GM12878 (cell line): Measurements from ENCODE around the gene KRTAP26-1. TPM values are rescaled to one million over a fixed set of nuclear protein-coding genes. Genes with fewer than 3 reads are reported as not detected.

Experiments
- ATAC-seq: fragments of 200-7000 bp; cut with Tn5 transposase; 3 replicates; pipeline ENCODE4 v1.9.1; 2020; ENCODE audit warnings: mild to moderate bottlenecking, moderate library complexity
- BruUV-seq: library from RNA; stranded (reverse); fragments of 400-500 nt; replicated peaks from 2 replicates; lab custom pipeline; 2021; lab: Mats Ljungman, UMichigan
- CTCF ChIA-PET: fragments of 300-600 bp; sonication (Branson Sonifier 250); formaldehyde crosslinking; extraction: SDS; loops from one replicate; lab custom pipeline; 2021; ENCODE audit warnings: inconsistent platforms; lab: Yijun Ruan, JAX
- POLR2A ChIA-PET: fragments of 350-600 bp; formaldehyde crosslinking; extraction: SDS; loops from one replicate; lab custom pipeline; 2021; ENCODE audit warnings: inconsistent platforms; lab: Charles Lee
- RAD21 ChIA-PET: fragments of 300-600 bp; sonication (Branson Sonifier 250); formaldehyde crosslinking; loops from one replicate; lab custom pipeline; 2023; ENCODE audit warnings: antibody characterized with exemption; ENCODE audit not compliant: unreplicated experiment; lab: Charles Lee
- SMC1A ChIA-PET: fragments of 300-600 bp; sonication (Branson Sonifier 250); formaldehyde crosslinking; loops from one replicate; lab custom pipeline; 2023; ENCODE audit not compliant: unreplicated experiment, uncharacterized antibody; lab: Charles Lee
- DNase-seq: peaks from one replicate; pipeline ENCODE4 v3.0.0-alpha.2; 2011; ENCODE audit warnings: low read depth, low spot score
- FAIRE-seq: peaks from 3 replicates; lab custom pipeline; 2011; peaks lifted over from hg19 to GRCh38; lab: Jason Lieb, UNC
- H2AFZ ChIP-seq: 2 replicates; pipeline ENCODE4 v1.6.0; 2011; ENCODE audit warnings: low read depth, low read length, control low read depth; ENCODE audit not compliant: control insufficient read depth
- H3K27ac ChIP-seq: 2 replicates; pipeline ENCODE4 v1.5.1; 2011; ENCODE audit warnings: control low read depth; ENCODE audit not compliant: control insufficient read depth, insufficient read depth
- H3K27me3 ChIP-seq, 2 experiments: replicated peaks in 1 of 2; 2 replicates each; pipeline versions ENCODE4 v1.6.0 to v1.6.1; 2011; ENCODE audit warnings: low read length in 1 of 2; ENCODE audit not compliant: control insufficient read depth in 2 of 2, insufficient read depth in 2 of 2
- H3K36me3 ChIP-seq, 2 experiments: 2 replicates each; pipeline ENCODE4 v1.5.1; 2011; ENCODE audit warnings: low read length in 1 of 2; ENCODE audit not compliant: control insufficient read depth in 2 of 2, insufficient read depth in 2 of 2
- H3K4me1 ChIP-seq: 2 replicates; pipeline ENCODE4 v1.6.1; 2011; ENCODE audit warnings: mild to moderate bottlenecking, low read length, moderate library complexity, mixed read lengths; ENCODE audit not compliant: control insufficient read depth, insufficient read depth
- H3K4me2 ChIP-seq: 2 replicates; pipeline ENCODE4 v1.6.0; 2011; ENCODE audit warnings: control low read depth; ENCODE audit not compliant: control insufficient read depth, insufficient read depth
- H3K4me3 ChIP-seq: fragments of 200-600 bp; sonication (generic); 2 replicates; pipeline ENCODE4 v1.5.1; 2016
- H3K79me2 ChIP-seq: 2 replicates; pipeline ENCODE4 v1.6.0; 2011; ENCODE audit warnings: low read length; ENCODE audit not compliant: control insufficient read depth, insufficient read depth
- H3K9ac ChIP-seq: 2 replicates; pipeline ENCODE4 v1.8.0; 2011; ENCODE audit warnings: low read length, control low read depth, mixed read lengths; ENCODE audit not compliant: control insufficient read depth, insufficient read depth
- H3K9me3 ChIP-seq: replicated peaks from 3 replicates; pipeline ENCODE4 v1.5.1; 2011; ENCODE audit warnings: mild to moderate bottlenecking, low read length; ENCODE audit not compliant: control insufficient read depth, insufficient read depth
- H4K20me1 ChIP-seq: 2 replicates; pipeline ENCODE4 v1.6.0; 2011; ENCODE audit not compliant: control insufficient read depth, insufficient read depth
- IRF4 ChIP-seq: IDR thresholded peaks from 2 replicates; pipeline ENCODE4 v1.6.1; 2011; ENCODE audit warnings: low read depth, low read length
- MXI1 ChIP-seq: fragments of 150-350 bp; IDR thresholded peaks from 2 replicates; pipeline ENCODE4 v1.6.1; 2011; ENCODE audit warnings: low read depth, mild to moderate bottlenecking, inconsistent platforms, low read length, improper control_type of control experiment
- NFIC ChIP-seq: IDR thresholded peaks from 2 replicates; pipeline ENCODE4 v1.6.1; 2012; ENCODE audit warnings: low read depth, mild to moderate bottlenecking, inconsistent platforms, low read length, moderate library complexity
- NFYA ChIP-seq: IDR thresholded peaks from 2 replicates; pipeline ENCODE4 v1.6.1; 2011; ENCODE audit warnings: low read depth, mild to moderate bottlenecking, low read length, improper control_type of control experiment, borderline replicate concordance
- SPI1 ChIP-seq: IDR thresholded peaks from 2 replicates; pipeline ENCODE4 v1.6.1; 2011; ENCODE audit warnings: low read depth, mild to moderate bottlenecking, low read length, moderate library complexity, borderline replicate concordance; ENCODE audit not compliant: insufficient read depth
- WGBS: methylation state at CpG from one replicate; pipeline ENCODE4 v1.1.6; 2016; ENCODE audit warnings: low lambda C conversion rate; ENCODE audit not compliant: insufficient replicate concordance, insufficient coverage; ENCODE audit errors: missing lambda C conversion rate; 5-methylcytosine and 5-hydroxymethylcytosine counted together
- in situ Hi-C: fragments of 300-500 bp; cut with MboI; formaldehyde crosslinking; loops from 9 replicates; pipeline ENCODE4 v1.14.3; 2018; ENCODE audit warnings: mixed read lengths
- intact Hi-C: fragments of 100-400 bp; cut with micrococcal nuclease; formaldehyde crosslinking; loops from one replicate; pipeline ENCODE4 v1.14.2; 2022; ENCODE audit not compliant: unreplicated experiment
- polyA plus RNA-seq, 11 experiments: library from polyadenylated mRNA; depleted of rRNA in 4 of 11; unstranded in 6 of 11; stranded (reverse) in 5 of 11; fragments of >200 nt; fragmentation: Nextera tagmentation in 4 of 11; fragmentation: Illumina TruSeq in 1 of 11; extraction: Ambion mirVana in 4 of 11; extraction: Trizol in 1 of 11; gene quantifications; 1 replicate in 1 of 11; 2 replicates in 10 of 11; pipeline versions ENCODE4 v1.2.1 to v1.2.3, GENCODE V29; 2011 to 2016; ENCODE audit warnings: inconsistent platforms in 2 of 11, missing spikeins in 2 of 11, low read depth in 1 of 11
- total RNA-seq, 4 experiments: library from RNA; depleted of rRNA in 3 of 4; stranded (reverse); fragments of >200 nt in 3 of 4; fragmentation: Illumina TruSeq in 1 of 4; extraction: Trizol in 1 of 4; gene quantifications; 2 replicates each; pipeline versions ENCODE4 v1.2.1 to v1.2.3, GENCODE V29; 2013 to 2021
- TF ChIP-seq, protein P1 (sequence below): IDR thresholded peaks from 2 replicates; pipeline ENCODE4 v1.6.1; 2011; ENCODE audit warnings: low read depth, mild to moderate bottlenecking, low read length, moderate library complexity, borderline replicate concordance; ENCODE audit errors: extremely low read depth

The KRTAP26-1 gene
- total and polyA plus RNA-seq, 10 of the 15 experiments (the other 5 are each of a cell fraction or from before 2014, with no cell fraction given) = not detected

DNA sequence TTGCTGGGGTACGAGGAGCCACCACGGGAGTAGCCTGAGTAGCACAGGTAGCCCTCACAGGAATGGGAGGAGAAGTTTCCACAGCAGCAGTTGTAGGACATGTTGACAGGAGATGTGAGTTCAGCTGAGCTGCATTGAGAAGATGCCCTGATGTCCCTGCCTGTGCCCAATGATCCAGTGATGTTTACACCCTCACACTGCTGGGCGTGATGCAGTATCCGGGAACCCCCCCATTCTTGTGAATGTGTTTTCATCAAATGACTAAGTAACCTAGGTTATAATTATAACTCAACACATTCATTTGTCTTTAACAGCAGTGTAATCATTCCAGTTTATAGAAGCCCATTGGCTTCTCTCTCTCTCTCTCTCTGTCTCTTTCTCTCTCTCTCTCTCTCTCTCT, 28.4 kb upstream of the KRTAP26-1 start, which contains the start of gene KRTAP23-1 (continued):
- TF ChIP-seq, protein P1, sequence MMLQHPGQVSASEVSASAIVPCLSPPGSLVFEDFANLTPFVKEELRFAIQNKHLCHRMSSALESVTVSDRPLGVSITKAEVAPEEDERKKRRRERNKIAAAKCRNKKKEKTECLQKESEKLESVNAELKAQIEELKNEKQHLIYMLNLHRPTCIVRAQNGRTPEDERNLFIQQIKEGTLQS = no peak
- TF ChIP-seq NFYA (no peak), MXI1 (no peak)
- TF ChIP-seq, all 136 proteins: peak for 0

DNA sequence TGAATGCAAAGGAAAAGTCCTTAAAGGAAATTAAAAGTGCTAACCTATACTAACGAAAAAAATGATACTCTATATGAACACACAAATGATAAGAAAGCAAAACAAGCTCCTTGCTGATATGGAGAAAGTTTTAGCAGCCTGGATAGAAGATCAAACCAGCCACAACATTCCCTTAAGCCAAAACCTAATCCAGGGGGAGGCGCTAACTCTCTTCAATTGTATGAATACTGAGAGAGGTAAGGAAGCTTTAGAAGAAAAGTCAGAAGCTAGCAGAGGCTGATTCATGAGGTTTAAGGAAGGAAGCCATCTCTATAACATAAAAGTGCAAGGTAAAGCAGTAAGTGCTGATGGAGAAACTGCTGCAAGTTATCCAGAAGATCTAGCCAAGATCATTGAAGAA, 24.9 kb upstream of the KRTAP26-1 start:
- 0% methylated on average over 2 of the region's 2 CpGs for WGBS
- FAIRE-seq = no peak

More for the DNA sequence above, 24.9 kb upstream of the KRTAP26-1 start:
- H3K27me3 ChIP-seq = no peaks in the 10 kb centered on the region
- no peaks in the 10 kb centered on the region for H3K36me3 ChIP-seq
- H3K79me2 ChIP-seq = no peaks in the 10 kb centered on the region
- ChIA-PET RAD21 (no interaction called here), POLR2A (no interaction called here), SMC1A (no interaction called here), CTCF (interaction anchor here (0.6 to 0.7 kb wide), 2 partner anchors 741 to 813 kb away, joined by 3 to 4 read pairs; no protein-coding TSS in a partner anchor)
- no TSS peak for BruUV-seq
- H3K4me3 ChIP-seq = no peak overlapping the region
- in situ Hi-C loops = loop anchor here (10.0 kb wide), 1 partner anchor 1260 kb away; no protein-coding TSS in a partner anchor
- no peak for ATAC-seq
- no peak overlapping the region for H3K4me2 ChIP-seq
- no peak for DNase-seq
- no peaks in the 10 kb centered on the region for H3K9me3 ChIP-seq
- intact Hi-C loops = no loop called here
- no peaks in the 10 kb centered on the region for H3K4me1 ChIP-seq
- H3K27ac ChIP-seq = no peak overlapping the region
- no peaks in the 10 kb centered on the region for H4K20me1 ChIP-seq
- TF ChIP-seq SPI1 (no peak), NFIC (no peak), IRF4 (no peak)
- H3K9ac ChIP-seq = no peak overlapping the region
- no peak overlapping the region for H2AFZ ChIP-seq
